Panc1 (cell line): ENCODE measurements around the gene ACE2. TPM values are rescaled to one million over a fixed set of nuclear protein-coding genes. Genes with fewer than 3 reads are reported as not detected.

Experiments
- ATAC-seq: fragments of 200-7000 bp; cut with Tn5 transposase; 2 replicates; pipeline ENCODE4 v1.9.1; 2020; ENCODE audit warnings: mild to moderate bottlenecking, moderate library complexity
- BruUV-seq: library from RNA; stranded (reverse); fragments of 400-500 nt; replicated peaks from 2 replicates; lab custom pipeline; 2021; lab: Mats Ljungman, UMichigan
- CTCF ChIA-PET: fragments of 300-600 bp; sonication (Branson Sonifier 250); formaldehyde crosslinking; loops from one replicate; lab custom pipeline; 2022; ENCODE audit warnings: antibody characterized with exemption; lab: Charles Lee
- POLR2A ChIA-PET: fragments of 300-600 bp; sonication (Branson Sonifier 250); formaldehyde crosslinking; loops from one replicate; lab custom pipeline; 2022; ENCODE audit warnings: antibody characterized with exemption; lab: Charles Lee
- DNase-seq: peaks from one replicate; pipeline ENCODE4 v3.0.0-alpha.2; 2010; ENCODE audit warnings: low read depth, low spot score
- H3K27ac ChIP-seq: 2 replicates; pipeline ENCODE4 v1.5.1; 2011; ENCODE audit warnings: mild to moderate bottlenecking, low read length, inconsistent platforms
- H3K27me3 ChIP-seq: fragments of 200-500 bp; sonication (Bioruptor generic); 2 replicates; pipeline ENCODE4 v1.6.0; 2014; ENCODE audit warnings: low read length, inconsistent platforms; ENCODE audit not compliant: control insufficient read depth, insufficient read depth
- H3K36me3 ChIP-seq: fragments of 200-500 bp; sonication (Bioruptor generic); 2 replicates; pipeline ENCODE4 v1.5.1; 2014; ENCODE audit warnings: inconsistent platforms, mild to moderate bottlenecking, low read length, moderate library complexity; ENCODE audit not compliant: control insufficient read depth, insufficient read depth
- H3K4me1 ChIP-seq: 2 replicates; pipeline ENCODE4 v1.5.1; 2011; ENCODE audit warnings: inconsistent platforms, mild to moderate bottlenecking, low read length, moderate library complexity; ENCODE audit not compliant: control insufficient read depth, insufficient read depth
- H3K4me3 ChIP-seq, 2 experiments: 2 replicates each; pipeline ENCODE4 v1.5.1; 2011 to 2012; ENCODE audit warnings: low read depth in 2 of 2, low read length in 2 of 2, mild to moderate bottlenecking in 2 of 2, inconsistent platforms in 1 of 2, moderate library complexity in 1 of 2
- H3K9me3 ChIP-seq: fragments of 200-500 bp; sonication (Bioruptor generic); 2 replicates; pipeline ENCODE4 v1.5.1; 2014; ENCODE audit warnings: low read depth, mild to moderate bottlenecking, inconsistent platforms, low read length, moderate library complexity; ENCODE audit not compliant: control insufficient read depth, insufficient read depth
- POLR2AphosphoS5 ChIP-seq: IDR thresholded peaks from 2 replicates; pipeline ENCODE4 v1.6.1; 2012; ENCODE audit warnings: mild to moderate bottlenecking, low read depth, low read length, moderate library complexity
- SIN3A ChIP-seq: IDR thresholded peaks from 2 replicates; pipeline ENCODE4 v1.6.1; 2012; ENCODE audit warnings: low read depth, mild to moderate bottlenecking, low read length, moderate library complexity, borderline replicate concordance; ENCODE audit not compliant: insufficient read depth
- TCF7L2 ChIP-seq: IDR thresholded peaks from 2 replicates; pipeline ENCODE4 v1.6.1; 2011; ENCODE audit warnings: mild to moderate bottlenecking, low read depth, low read length, inconsistent platforms
- in situ Hi-C: cut with HindIII; loops from 2 replicates; pipeline ENCODE4 v1.10.0; 2016; ENCODE audit warnings: low sequenced_read_pairs, low pct_unique_long_range_greater_than_20kb
- intact Hi-C: fragments of 100-400 bp; cut with micrococcal nuclease; formaldehyde crosslinking; loops from one replicate; pipeline ENCODE4 v1.10.0; 2022; ENCODE audit not compliant: unreplicated experiment
- total RNA-seq: library from RNA; stranded (reverse); gene quantifications from one replicate; pipeline ENCODE4 v1.2.1, GENCODE V29; 2021; ENCODE audit not compliant: unreplicated experiment
- TF ChIP-seq, protein P1 (sequence below), 2 experiments: IDR thresholded peaks; 2 replicates each; pipeline ENCODE4 v1.6.1; 2011 to 2012; ENCODE audit warnings: low read depth in 2 of 2, control low read depth in 1 of 2, low read length in 1 of 2, mild to moderate bottlenecking in 1 of 2, moderate library complexity in 1 of 2; ENCODE audit not compliant: insufficient read depth in 1 of 2
- TF ChIP-seq, protein P2 (sequence below): fragments of 450-650 bp; IDR thresholded peaks from 2 replicates; pipeline ENCODE4 v1.5.1; 2017; ENCODE audit warnings: mild to moderate bottlenecking

The ACE2 gene
- total RNA-seq, 1 experiment from 2014 or later: not detected

DNA sequence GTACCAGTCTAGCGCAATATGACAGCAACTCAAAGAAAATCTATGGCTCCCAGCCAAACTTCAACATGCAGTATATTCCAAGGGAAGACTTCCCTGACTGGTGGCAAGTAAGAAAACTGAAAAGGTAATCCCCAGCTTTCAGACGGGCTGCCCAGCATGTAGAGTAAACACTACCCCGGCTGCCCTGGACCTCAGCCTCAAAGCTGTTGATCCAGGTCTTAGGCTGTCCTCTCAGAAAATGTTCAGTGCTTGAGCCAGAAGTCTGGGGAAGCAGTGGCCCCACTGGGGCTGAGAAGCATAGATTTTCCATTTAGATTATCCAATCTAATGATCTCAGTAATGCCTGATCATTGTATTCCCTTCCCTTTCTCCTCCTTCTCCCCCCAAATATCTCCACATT is 78.3 kb downstream of the ACE2 start:
- TF ChIP-seq, protein P1, sequence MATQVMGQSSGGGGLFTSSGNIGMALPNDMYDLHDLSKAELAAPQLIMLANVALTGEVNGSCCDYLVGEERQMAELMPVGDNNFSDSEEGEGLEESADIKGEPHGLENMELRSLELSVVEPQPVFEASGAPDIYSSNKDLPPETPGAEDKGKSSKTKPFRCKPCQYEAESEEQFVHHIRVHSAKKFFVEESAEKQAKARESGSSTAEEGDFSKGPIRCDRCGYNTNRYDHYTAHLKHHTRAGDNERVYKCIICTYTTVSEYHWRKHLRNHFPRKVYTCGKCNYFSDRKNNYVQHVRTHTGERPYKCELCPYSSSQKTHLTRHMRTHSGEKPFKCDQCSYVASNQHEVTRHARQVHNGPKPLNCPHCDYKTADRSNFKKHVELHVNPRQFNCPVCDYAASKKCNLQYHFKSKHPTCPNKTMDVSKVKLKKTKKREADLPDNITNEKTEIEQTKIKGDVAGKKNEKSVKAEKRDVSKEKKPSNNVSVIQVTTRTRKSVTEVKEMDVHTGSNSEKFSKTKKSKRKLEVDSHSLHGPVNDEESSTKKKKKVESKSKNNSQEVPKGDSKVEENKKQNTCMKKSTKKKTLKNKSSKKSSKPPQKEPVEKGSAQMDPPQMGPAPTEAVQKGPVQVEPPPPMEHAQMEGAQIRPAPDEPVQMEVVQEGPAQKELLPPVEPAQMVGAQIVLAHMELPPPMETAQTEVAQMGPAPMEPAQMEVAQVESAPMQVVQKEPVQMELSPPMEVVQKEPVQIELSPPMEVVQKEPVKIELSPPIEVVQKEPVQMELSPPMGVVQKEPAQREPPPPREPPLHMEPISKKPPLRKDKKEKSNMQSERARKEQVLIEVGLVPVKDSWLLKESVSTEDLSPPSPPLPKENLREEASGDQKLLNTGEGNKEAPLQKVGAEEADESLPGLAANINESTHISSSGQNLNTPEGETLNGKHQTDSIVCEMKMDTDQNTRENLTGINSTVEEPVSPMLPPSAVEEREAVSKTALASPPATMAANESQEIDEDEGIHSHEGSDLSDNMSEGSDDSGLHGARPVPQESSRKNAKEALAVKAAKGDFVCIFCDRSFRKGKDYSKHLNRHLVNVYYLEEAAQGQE (IDR thresholded peaks at IDR 0.05; ENCODE audit: insufficient read depth in 1 of 2, low read depth in 2 of 2, low read length in 1 of 2): no peak
- TF ChIP-seq TCF7L2 (no peak), SIN3A (no peak), POLR2AphosphoS5 (no peak)
- TF ChIP-seq, protein P2, sequence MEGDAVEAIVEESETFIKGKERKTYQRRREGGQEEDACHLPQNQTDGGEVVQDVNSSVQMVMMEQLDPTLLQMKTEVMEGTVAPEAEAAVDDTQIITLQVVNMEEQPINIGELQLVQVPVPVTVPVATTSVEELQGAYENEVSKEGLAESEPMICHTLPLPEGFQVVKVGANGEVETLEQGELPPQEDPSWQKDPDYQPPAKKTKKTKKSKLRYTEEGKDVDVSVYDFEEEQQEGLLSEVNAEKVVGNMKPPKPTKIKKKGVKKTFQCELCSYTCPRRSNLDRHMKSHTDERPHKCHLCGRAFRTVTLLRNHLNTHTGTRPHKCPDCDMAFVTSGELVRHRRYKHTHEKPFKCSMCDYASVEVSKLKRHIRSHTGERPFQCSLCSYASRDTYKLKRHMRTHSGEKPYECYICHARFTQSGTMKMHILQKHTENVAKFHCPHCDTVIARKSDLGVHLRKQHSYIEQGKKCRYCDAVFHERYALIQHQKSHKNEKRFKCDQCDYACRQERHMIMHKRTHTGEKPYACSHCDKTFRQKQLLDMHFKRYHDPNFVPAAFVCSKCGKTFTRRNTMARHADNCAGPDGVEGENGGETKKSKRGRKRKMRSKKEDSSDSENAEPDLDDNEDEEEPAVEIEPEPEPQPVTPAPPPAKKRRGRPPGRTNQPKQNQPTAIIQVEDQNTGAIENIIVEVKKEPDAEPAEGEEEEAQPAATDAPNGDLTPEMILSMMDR: no peak
- Histone ChIP-seq H3K27me3 (no peaks in the 10 kb centered on the region), H3K4me1 (no peaks in the 10 kb centered on the region), H3K4me3 (no peak overlapping the region), H3K9me3 (no peaks in the 10 kb centered on the region), H3K36me3 (no peaks in the 10 kb centered on the region), H3K27ac (no peak overlapping the region)
- POLR2A ChIA-PET: no interaction called here
- in situ Hi-C loops: no loop called here
- no peak for ATAC-seq
- intact Hi-C loops: no loop called here
- CTCF ChIA-PET: no interaction called here
- no TSS peak for BruUV-seq
- no peak for DNase-seq

DNA sequence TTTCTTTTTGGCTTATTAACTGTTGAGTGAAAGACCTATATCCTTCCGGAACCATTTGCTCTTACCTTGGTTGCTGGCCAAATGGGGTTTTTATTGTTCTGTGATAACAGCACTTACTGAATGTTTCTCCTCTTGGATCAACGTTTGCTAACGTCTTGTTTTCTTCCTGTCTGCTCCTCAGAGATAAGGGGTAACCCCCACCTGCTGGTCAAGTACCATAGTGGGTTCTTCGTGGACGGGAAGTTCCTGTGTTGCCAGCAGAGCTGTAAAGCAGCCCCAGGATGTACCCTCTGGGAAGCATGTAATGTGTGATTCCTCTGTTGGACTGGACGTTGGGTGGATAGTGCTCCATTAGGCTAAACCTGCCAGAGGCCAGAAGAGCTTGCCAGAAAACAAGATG is 84.8 kb downstream of the ACE2 start:
- intact Hi-C loops: no loop called here
- H3K27ac ChIP-seq: no peak overlapping the region
- BruUV-seq: no TSS peak
- ATAC-seq (no peak), DNase-seq (no peak)
- H3K27me3 ChIP-seq: no peaks in the 10 kb centered on the region
- H3K4me3 ChIP-seq: no peak overlapping the region
- no peaks in the 10 kb centered on the region for H3K36me3 ChIP-seq
- H3K4me1 ChIP-seq: no peaks in the 10 kb centered on the region
- CTCF ChIA-PET: no interaction called here
- in situ Hi-C loops: no loop called here
- no peaks in the 10 kb centered on the region for H3K9me3 ChIP-seq
- TF ChIP-seq SIN3A (no peak), POLR2AphosphoS5 (no peak)
- TF ChIP-seq, protein P2: no peak
- POLR2A ChIA-PET: no interaction called here

DNA sequence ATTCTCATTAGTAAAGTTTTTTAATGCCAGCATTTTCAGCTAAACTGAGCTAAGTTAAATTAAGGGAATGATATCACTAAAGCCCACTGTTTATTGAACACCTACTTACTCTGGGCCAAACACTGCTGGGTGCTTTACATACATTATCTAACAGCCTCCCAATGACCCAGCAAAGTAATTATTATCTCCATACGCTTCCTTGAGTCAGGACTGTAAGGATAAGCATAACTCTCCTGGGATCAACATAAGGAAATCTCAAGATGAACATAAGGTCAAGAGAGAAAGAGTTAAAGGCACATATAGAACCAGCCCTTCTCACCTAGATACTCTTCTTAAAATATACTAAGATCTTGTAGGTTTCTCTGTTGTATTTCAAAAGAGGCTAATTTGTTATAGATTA is 86.5 kb downstream of the ACE2 start:
- no peak overlapping the region for H3K4me3 ChIP-seq
- H3K36me3 ChIP-seq: no peaks in the 10 kb centered on the region
- in situ Hi-C loops (no loop called here), intact Hi-C loops (no loop called here)
- ChIA-PET CTCF (no interaction called here), POLR2A (no interaction called here)
- H3K27me3 ChIP-seq: no peaks in the 10 kb centered on the region
- no peaks in the 10 kb centered on the region for H3K4me1 ChIP-seq
- no peak for ATAC-seq
- no TSS peak for BruUV-seq
- TF ChIP-seq TCF7L2 (no peak), SIN3A (no peak), POLR2AphosphoS5 (no peak)
- TF ChIP-seq, protein P1 (IDR thresholded peaks at IDR 0.05; ENCODE audit: insufficient read depth in 1 of 2, low read depth in 2 of 2, low read length in 1 of 2): no peak
- TF ChIP-seq, protein P2: no peak
- H3K27ac ChIP-seq: no peak overlapping the region
- no peaks in the 10 kb centered on the region for H3K9me3 ChIP-seq
- DNase-seq: no peak
